Panc1 (cell line): Measurements from ENCODE around the gene RAET1E.

Experiments used
- CTCF ChIP-seq: fragments of 450-650 bp; IDR thresholded peaks from 2 replicates; pipeline ENCODE4 v1.5.1; 2017; ENCODE audit warnings: mild to moderate bottlenecking
- POLR2AphosphoS5 ChIP-seq: IDR thresholded peaks from 2 replicates; pipeline ENCODE4 v1.6.1; 2012; ENCODE audit warnings: mild to moderate bottlenecking, low read depth, low read length, moderate library complexity
- SIN3A ChIP-seq: IDR thresholded peaks from 2 replicates; pipeline ENCODE4 v1.6.1; 2012; ENCODE audit warnings: low read depth, mild to moderate bottlenecking, low read length, moderate library complexity, borderline replicate concordance; ENCODE audit not compliant: insufficient read depth
- TF ChIP-seq, protein P1 (sequence below), 2 experiments: IDR thresholded peaks; 2 replicates each; pipeline ENCODE4 v1.6.1; 2011 to 2012; ENCODE audit warnings: low read depth in 2 of 2, control low read depth in 1 of 2, low read length in 1 of 2, mild to moderate bottlenecking in 1 of 2, moderate library complexity in 1 of 2; ENCODE audit not compliant: insufficient read depth in 1 of 2

DNA sequence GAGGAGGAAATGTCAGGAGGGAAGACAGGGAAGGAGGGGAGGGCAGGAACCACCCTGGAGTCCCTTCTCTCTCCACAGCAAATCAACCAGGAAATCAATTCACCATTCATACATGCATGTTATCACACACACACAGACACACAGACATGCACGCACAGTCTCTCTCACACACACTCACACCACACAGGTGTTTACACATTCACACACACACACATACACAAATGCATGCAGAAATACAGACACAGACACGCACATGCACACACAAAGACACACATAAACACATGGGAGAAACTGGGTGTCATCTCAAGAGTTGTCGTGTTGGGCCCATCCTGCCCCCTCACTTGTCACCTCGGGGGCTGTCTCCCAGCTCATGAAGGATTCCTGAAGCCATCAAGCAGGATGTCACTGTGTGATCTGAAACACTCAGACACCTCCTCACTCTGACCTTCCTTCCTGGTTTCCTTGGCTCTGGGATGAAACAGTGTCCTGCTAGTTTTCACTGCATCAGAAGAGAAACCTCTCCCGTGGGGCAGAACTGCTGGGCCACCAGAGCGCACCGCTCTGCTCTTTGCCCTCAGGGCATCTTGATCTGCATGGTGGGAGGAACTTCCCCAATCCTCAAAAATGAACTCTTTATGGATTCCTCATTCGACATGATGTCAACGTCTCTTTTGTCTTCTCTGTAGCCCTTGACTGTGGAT is 15.8 kb upstream of the RAET1E start:
- no peak for TF ChIP-seq CTCF
- no peak for TF ChIP-seq POLR2AphosphoS5
- TF ChIP-seq, protein P1, sequence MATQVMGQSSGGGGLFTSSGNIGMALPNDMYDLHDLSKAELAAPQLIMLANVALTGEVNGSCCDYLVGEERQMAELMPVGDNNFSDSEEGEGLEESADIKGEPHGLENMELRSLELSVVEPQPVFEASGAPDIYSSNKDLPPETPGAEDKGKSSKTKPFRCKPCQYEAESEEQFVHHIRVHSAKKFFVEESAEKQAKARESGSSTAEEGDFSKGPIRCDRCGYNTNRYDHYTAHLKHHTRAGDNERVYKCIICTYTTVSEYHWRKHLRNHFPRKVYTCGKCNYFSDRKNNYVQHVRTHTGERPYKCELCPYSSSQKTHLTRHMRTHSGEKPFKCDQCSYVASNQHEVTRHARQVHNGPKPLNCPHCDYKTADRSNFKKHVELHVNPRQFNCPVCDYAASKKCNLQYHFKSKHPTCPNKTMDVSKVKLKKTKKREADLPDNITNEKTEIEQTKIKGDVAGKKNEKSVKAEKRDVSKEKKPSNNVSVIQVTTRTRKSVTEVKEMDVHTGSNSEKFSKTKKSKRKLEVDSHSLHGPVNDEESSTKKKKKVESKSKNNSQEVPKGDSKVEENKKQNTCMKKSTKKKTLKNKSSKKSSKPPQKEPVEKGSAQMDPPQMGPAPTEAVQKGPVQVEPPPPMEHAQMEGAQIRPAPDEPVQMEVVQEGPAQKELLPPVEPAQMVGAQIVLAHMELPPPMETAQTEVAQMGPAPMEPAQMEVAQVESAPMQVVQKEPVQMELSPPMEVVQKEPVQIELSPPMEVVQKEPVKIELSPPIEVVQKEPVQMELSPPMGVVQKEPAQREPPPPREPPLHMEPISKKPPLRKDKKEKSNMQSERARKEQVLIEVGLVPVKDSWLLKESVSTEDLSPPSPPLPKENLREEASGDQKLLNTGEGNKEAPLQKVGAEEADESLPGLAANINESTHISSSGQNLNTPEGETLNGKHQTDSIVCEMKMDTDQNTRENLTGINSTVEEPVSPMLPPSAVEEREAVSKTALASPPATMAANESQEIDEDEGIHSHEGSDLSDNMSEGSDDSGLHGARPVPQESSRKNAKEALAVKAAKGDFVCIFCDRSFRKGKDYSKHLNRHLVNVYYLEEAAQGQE (IDR thresholded peaks at IDR 0.05; ENCODE audit: insufficient read depth in 1 of 2, low read depth in 2 of 2, low read length in 1 of 2) = no peak
- no peak for TF ChIP-seq SIN3A
